Retinal pigment epithelial cell (primary cell): ENCODE measurements around the gene ERC2.

ENCODE experiments used
- DNase-seq: peaks from one replicate; pipeline ENCODE4 v3.0.0-alpha.2; 2010; ENCODE audit warnings: low read depth
- H3K4me3 ChIP-seq: 2 replicates; pipeline ENCODE4 v1.5.1; 2011; ENCODE audit warnings: mild to moderate bottlenecking, low read length, control low read depth, moderate library complexity
- CTCF ChIP-seq: conservative IDR thresholded peaks from 2 replicates; pipeline ENCODE4 v1.5.1; 2011; ENCODE audit warnings: low read depth, low read length, control low read depth, inconsistent platforms

The ERC2 gene

GRCh38 chr3:55477306-55478303 is 990.7 kb downstream of the ERC2 start:
- no peak for DNase-seq
- TF ChIP-seq CTCF = no peak
- no peak overlapping the region for H3K4me3 ChIP-seq

- no peak overlapping the region for H3K4me3 ChIP-seq
- DNase-seq = no peak
- TF ChIP-seq CTCF = no peak
Measured at GRCh38 chr3:55476515-55476914, 991.8 kb downstream of the ERC2 start.

GRCh38 chr3:55474213-55474632 is 994.0 kb downstream of the ERC2 start:
- no peak for DNase-seq
- H3K4me3 ChIP-seq = no peak overlapping the region
- no peak for TF ChIP-seq CTCF

GRCh38 chr3:55473788-55474187 is 994.5 kb downstream of the ERC2 start:
- H3K4me3 ChIP-seq = no peak overlapping the region
- no peak for TF ChIP-seq CTCF
- no peak for DNase-seq

GRCh38 chr3:55471522-55472280 is 996.6 kb downstream of the ERC2 start:
- H3K4me3 ChIP-seq = no peak overlapping the region
- no peak for TF ChIP-seq CTCF
- no peak for DNase-seq

GRCh38 chr3:55471084-55471483 is 997.2 kb downstream of the ERC2 start:
- no peak for TF ChIP-seq CTCF
- H3K4me3 ChIP-seq = no peak overlapping the region
- no peak for DNase-seq
